Stimulated activated CD4-positive, alpha-beta T cell treated with anti-CD3 and anti-CD28 coated beads, Interleukin-1b, Interleukin-23, amount 100 ng/mL, for 48 hours (primary cell): ENCODE measurements around the gene CEP131.

ENCODE experiments used
- DNase-seq: peaks from one replicate; pipeline ENCODE4 v3.0.0-alpha.2; 2020

Gene CEP131

DNA sequence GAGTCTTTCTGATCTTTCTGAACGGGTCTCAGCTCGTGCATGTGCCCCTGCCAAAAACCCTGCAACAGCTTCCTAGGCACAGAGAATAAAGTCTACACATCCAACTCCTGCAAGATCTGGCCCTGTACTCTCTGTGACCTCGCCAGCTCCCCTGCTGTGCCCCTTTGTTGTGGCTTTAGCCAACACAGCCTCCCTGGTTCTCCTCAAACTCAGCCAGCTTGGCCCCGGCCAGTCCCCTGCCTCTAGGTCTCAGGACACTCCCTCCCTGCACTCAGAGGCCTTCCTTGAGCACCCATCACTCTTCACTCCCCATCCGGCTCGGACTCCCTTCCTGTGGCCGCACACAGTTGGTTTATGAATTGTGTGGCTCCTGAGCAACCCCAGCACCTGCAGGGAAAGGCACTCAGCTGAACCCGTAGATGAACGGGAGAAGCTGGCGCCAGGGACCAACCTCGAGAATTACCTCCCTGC lies 1.4 kb downstream of the CEP131 start:
- DNase-seq, result no peak

DNA sequence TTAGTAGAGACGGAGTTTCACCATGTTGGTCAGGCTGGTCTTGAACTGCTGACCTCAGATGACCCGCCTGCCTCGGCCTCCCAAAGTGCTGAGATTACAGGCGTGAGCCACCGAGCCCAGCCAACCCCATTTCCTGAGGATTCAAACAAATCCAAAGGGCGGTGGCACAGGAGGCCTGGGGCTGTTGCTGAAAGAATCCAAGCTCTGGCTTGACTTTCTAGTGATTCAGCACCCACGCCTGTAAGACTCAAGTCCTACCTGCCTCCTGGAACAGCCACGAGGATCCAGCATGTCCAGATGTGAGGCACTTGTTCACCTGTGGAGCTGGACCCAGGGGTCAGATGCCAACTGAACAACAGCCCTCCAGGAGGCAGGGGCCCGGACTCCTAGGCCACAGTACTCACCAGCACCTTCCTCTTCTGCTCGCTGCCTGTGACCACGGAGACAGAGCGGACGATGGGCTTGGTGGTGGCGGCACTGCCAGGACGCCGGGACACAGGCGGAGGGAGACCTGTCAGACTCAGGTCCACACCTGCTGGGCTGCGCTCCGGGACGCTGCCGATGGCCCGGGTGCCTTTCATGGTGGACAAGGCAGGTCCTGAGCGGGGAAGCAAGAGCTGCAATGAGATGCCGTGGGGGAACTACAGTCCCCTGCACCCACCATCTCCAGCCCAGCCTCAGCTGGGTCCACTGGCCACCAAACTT lies 3.1 kb downstream of the CEP131 start:
- no peak for DNase-seq

DNA sequence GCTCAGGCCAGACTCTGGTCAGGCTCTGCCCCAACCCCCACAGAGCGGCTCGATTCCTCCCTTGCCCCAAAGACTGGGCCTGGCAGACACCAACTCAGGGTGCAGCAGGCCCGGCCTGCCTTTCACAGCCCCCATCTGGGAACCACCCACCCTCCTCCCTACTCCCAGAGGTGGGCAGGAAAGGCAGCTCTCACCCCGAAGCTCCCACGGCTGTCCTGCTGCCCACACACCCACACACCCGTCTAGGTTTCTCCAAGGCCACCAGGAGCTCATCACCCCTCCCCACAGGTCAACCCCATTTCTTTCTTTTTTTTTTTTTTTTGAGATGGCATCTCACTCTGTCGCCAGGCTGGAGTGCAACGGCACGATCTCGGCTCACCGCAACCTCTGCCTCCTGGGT lies 3.8 kb downstream of the CEP131 start:
- no peak for DNase-seq

DNA sequence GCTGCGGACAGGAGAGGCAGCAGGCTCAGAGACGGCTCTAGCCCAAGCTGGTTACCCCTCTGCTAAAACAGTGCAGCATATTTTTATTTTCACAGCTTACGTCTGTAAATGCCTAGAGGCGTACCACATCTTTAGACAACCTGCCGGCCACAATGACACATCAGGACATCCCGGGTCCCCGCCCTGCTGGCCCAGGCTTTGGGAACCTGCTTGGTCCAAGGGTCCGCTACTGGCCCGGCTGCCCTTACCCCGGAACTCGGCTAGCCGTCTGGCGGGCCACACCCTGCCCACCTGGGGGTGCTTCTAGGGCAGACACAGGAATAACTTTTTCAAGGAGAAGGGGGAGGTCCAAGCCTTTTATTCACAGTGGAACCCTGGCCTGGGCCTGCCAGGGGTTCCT lies 4.3 kb downstream of the CEP131 start:
- no peak for DNase-seq

DNA sequence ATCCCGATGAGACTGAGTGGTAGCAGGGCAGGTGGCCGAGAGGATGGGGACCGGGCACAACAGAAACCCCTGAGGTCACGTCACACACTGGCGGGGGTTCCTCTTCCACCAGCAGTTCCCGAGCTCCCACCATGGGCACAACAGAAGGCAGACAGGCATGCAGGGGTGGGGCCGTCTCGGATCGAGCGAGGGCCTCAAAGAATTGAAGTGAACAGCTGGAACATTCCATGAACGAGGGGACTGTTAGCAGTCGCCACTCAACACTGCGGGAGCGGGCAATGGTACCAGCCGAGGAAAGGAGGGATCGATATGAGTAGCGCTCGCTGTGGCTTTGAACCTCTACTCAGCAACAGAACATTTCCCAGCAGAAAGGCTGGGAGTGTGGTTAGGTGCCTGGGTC lies 5.3 kb downstream of the CEP131 start:
- DNase-seq, result no peak

DNA sequence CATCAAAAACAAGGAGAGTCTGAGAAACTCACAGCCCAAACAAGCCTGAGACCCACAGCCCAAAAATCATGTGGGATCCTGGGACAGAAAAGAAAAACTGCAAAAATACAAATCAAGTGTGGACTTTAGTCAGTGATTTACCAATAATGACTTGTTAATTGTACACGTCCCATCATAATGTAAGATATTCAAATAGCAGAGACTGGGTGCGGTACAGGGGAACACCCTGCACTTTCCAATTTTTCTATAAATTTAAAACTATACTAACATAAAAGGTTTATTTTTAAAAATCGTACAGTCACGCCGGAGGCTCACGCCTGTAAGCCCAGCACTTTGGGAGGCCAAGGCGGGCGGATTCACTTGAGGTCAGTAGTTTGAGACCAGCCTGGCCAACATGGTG lies 8.8 kb downstream of the CEP131 start:
- DNase-seq, result no peak

DNA sequence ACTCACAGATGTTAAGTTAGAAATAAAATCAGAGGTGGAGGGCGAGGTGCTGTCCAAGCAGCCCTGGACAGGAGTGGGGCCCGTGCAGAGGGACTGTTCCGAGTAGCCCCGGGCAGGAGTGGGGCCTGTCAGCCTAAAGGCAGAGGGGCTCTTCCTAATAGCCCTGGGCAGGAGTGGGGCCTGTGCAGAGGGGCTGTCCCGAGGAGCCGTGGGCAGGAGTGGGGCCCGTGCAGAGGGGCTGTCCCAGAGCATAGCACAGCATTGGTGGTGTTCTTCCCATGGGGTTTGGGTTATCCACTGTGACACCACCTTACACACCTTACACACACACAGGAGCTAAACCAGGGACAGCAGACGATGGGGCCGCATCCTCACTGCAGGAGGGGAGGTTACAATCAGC lies 10.4 kb downstream of the CEP131 start:
- no peak for DNase-seq

DNA sequence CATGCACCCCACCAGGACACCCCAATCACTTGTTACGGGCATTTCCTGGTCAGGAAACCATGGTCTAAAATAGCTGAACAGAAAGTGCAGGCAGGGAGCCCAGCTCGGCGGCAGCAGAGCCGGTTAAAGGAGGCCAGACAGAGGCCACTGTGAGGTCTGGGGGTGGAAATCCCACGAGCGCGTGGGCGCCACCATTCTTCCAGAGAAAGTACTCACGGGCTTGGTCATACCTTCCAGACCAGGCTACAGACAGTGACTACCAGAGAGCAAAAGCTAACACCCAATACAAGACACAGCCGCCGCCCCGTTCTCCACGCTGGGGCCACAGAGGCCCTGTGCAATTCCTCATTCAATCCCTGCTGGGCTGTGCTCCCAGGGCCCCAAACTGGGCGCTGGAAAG lies 11.9 kb downstream of the CEP131 start:
- DNase-seq, result no peak

DNA sequence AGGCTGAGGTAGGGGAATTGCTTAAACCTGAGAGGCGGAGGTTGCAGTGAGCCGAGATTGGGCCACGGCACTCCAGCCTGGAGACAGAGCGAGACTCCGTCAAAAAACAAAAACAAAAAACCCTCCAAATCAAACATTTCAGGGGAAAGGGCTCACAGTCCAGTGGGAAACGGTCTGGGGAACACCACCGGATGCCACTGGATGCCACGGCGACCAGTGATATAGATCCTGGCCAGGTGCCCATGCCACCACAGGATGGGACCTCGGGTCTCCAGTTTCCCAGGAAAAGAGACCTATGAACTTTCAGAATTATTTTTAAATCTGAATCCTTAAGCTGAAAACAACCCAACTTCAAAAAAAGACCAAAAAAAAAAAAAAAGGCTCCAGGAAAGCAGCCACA lies 12.3 kb downstream of the CEP131 start:
- no peak for DNase-seq

DNA sequence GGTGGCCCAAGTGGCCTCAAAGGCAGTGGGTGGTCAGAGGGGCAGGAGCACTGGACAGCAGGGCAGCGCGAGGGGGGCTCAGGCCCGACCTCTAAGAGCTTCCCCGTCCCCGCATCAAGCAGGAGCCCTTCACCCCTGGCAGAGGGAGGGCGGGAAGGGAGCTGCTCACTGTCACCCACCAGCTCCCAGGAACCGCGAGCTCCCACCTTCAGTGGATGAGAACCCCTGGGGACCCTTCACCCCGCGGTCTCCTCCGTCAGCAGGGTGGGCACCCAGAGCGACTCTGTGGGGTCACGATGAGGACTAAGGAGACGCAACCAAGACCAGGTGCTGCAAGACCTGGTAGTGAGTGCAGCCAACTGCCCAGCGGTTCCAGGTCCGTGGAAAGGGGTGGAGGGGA lies 13.6 kb downstream of the CEP131 start:
- no peak for DNase-seq

DNA sequence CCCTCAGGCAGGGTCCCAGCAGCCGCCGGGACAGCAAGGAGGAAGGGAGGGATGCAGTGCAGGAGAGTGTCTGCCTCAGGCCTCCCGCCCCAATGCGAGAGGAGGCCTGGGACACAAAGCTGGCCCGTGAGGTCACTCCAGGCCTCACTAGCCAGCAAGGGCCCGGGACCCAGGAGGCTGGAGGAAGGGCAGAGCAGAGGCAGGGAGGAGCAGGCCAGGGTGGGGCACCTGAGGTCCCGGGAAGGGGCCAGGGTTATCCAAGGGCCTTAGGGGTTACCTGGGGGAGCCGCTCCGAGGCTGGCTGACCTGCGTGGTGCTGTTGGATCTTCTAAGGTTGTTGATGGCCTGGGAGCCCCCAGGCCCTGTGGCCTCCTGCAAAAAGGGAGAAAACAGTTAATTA lies 14.1 kb downstream of the CEP131 start:
- no peak for DNase-seq

DNA sequence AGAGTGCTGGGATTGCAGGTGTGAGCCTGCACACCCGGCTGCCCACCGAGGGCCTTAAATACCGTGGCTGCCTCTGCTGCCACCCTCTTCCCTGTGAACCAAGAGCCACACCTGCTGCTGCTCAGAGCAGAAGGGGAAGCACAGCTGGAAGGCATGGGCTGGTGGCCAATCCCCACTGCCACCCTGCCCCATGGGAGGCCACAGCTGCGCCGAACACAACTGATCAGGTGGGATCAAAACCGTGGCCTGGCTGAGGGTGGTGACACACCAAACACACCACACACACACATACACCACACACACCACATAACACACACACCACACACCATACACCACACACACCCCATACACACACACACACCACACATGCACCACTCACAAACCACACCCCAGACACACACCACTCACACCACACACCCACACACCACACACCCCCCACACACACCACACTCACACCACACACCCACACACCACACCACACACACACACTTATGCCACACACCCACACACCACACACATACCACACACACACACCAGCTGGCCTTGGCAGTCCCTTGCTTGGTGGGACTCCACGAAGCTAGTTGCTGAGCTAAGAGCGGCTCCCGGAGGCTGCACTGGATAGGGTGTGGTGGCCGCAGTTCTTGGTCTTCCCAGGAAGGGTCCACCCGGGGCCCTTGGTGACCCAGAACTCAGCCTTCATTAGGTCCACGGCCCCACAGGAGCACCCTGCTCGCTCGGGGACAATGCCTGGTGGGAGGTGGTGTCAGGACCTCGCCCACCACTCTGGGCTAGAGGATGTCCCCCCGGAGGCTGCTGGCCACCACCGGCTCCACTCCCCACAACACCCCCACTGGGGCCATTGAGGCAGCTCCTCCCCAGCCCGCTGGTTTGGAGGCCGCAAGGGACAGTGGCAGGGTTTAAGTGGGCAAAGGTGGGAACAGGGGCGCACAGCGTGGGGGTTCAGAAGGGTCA lies 14.9 kb downstream of the CEP131 start:
- DNase-seq, result no peak

DNA sequence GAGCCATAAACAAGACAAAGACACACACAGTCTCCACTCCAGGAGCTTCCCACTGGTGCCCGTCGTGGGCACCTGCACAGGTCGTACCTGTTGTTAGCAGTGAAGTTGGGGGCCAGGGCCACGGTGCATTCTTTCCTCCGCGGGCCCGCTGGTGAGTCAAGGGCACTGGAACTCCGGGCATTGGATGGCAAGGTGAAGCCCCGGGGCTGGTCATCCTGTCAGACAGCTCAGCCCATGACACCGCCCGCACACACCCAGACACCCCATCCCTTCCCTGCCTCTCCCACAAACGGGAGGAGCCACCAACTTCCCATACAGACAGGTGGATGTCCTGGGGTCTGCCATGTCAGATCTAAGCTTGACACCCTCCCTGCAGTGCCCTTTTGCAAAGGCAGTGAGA lies 16.1 kb downstream of the CEP131 start:
- DNase-seq, result no peak

DNA sequence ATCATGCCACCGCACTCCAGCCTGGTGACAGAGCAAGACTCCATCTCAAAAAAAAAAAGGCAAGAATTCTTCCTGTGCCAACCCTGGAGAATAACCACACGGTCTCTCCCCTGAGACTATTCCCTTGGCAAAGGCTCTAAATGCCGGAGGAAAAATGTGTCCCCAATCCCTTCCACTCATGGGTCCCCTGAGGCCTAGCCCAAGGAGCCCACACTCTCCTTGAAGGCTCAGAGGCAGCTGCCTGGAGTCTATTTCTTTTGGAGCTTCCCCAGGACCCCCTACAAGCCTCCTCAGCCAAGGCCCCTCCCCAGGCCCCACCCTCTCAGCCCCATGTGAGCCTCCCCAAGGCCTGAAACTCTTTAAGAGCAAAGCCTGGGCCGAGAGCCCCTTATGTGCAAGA lies 16.6 kb downstream of the CEP131 start:
- DNase-seq, result no peak

DNA sequence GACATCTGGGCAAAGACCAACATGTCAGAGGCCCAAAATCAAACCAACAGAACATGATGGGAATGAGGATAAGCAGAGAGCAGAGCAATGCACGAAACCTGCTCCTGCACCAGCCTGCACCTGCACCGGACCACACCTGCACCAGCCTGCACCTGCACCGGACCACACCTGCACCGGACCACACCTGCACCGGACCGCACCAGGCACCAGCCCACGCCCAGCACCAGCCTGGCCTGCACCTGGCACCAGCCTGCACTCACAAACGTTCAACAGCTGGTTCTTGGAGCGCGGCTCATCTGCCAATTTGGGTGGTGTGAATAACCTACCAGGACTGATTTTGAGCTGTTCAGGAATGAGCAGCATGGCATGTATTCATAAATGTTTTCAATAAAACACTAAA lies 18.2 kb downstream of the CEP131 start:
- DNase-seq, result no peak

DNA sequence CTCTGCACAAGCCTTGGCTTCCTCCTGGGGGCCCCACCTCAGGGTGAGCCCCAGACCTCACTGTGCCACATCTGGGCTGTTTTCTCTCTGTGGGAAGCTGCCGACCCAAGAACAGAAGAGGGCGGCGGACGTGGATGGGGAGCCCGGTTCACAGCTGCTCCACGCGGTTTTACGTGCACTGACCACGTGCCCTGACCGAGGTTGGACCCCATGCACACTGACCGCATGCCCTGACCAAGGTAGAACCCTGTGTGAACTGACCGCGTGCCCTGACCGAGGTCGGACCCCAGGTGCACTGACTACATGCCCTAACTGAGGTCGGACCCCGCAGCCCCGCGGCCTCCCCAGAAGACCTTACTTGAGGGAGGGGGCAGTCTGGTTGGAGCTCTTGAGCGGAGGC lies 19.6 kb downstream of the CEP131 start:
- DNase-seq, result no peak

DNA sequence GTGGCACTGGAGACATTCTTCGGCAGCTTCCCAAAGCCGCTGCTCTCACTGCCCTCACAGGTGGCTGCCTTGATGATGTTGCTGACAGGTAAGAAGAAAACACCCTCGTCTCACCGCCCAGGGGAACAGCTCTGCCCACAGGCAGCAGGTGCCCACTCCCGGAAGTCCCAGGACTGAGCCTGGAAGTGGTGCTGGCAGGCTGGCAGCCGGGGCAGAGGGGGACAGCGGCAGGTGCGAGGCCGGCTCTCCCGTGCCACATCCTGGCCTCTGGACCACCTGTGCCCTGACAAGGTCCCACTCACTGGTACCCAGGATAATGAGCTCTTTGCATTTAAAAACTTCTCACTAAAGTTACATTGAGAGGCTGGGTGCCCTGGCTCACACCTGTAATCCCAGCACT lies 20.4 kb downstream of the CEP131 start:
- no peak for DNase-seq

DNA sequence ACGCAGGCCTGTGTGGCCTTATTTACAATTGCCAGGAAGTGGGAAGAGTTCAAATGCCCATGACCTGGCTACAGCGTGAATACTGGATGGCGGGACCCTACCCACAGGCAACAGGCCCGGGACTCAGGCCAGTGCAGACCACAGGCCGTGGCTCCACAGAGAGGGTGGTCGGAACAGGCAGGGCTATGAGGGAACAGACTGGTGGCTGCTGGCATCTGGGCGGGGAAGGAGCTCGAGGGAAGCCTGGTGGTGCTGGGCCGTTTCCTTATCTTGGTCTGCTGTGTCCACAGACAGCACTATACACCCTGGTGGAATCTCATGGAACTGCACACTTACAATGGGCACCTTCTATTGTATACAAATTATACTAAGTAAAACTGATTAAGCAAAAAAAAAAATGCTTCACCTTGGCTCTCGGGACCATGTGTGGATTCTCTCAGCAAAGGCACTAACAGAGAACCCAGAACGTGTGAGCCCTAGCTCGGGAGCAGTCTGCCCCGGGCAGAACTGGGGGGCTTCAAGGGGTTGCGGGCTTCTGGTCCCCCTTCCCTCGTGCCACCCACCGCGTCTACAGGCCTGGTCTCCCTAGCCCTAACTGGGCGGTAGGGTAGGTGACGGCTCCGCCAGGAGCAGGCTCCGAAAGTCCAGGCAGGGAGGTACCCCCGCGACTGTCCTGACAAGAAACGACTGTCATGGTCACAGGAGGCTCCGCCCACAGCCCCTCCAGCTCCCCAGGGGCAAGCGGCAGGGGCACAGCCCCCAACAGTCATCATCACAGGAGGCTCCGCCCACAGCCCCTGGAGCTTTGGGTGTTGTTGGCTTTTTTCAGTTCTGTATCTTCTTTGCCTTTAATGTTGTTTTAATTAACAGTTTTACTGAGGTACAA lies 21.8 kb downstream of the CEP131 start:
- DNase-seq, result no peak

DNA sequence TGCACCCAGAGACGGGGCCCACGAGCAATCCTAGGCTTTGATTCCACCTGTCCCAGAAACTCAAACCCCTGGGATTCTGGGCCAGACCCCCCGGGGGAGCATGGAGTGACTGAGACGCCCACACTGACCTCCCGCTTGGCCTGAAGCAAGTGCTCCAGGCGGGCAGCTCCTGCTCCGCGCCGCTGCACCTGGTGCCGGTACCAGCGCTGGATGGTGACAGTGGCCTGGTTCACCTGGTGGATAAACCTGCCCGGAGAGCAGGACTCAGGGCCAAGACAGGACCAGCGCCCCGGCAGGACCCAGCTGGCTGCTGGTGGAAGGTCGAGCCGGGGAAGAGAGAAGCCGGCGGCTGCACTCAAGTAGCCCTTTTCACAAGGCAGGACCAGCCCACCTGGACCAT lies 22.6 kb downstream of the CEP131 start:
- DNase-seq, result no peak

DNA sequence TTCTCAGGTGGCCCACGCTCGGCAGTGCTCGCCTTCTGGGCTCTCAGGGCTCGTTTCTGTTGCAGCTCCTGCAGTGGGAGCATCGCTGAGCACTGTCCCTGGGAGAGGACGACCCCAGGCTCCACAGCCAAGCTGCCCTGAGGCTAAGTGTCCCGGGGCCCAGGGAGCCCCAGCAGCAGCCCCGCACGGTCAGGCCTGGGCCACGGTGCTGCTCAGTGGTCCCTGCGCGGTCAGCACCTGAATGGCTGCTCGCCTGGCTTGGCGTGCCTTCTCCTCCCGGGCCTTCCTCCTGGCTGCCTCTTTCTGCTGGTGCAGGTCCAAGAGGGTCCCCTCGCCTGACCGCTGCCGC lies 23.3 kb downstream of the CEP131 start:
- no peak for DNase-seq

DNA sequence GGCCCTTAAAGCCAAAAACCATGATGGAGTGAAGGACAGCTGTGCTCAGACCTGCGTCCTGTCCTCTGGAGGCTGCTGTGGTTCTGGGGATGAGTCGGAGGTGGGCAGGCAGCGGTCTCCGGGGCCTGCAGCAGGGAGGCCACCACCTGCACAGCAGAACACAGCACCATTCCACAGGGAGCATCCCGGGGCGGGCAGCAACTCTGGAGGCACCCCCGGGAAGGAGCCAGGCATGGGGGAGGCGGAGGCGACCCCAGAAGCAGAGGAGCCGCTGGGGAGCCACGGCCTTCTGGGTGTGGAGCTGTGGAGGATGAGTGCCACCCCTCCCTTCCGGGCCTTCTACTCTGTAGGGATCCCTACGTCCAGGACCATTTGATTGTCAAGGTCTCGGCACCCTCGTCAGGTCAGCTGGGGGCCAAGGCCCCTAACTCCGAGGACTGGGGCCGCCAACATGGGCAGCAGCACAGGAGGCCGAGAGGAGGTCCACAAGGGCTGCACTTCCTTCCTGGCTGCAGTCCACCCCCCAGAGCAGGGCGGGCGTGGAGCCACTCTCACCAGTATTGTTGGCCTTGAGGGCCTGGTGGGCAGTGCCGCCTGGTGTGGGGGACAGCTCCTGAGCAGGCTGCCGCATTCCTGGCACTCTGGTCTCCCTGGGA lies 23.8 kb downstream of the CEP131 start:
- no peak for DNase-seq

DNA sequence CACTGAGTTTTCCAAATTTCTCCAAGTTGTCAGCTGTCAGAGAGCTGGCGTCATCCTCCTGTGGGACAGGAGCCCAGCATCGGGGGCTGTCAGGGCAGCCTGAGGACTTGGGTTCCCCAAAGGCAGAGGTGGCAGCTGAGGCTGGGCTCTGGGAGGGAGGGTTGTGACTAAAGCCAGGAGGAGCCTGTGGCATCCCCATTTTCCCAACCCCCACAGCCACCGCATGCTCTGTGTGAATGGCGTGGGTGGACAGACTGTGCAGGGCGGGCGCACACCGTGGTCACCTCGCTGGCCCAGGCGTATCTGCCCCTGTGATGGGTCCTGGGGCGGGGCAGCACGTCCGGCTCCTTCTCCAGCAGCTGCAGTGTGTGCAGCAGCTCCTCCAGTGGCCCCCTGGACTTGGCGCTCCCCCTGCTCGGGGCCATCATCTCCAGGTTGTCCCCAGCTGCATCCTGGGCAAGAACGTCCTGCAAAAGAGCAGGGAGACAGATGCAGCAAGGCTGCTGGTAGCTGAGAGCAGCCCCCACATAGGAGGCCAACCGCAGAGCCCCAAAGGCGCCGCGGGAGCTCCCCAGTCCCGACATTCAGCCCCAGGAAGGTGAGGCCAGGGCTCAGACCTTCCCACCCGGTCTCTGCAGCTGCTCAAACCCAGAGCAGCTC lies 24.8 kb downstream of the CEP131 start:
- DNase-seq, result no peak
